AG04449 (cell line): ENCODE measurements around the gene MDP1.
"Not testable (repeated sequence)": the region's sequence is repeated elsewhere in the genome, so short reads cannot be mapped to it uniquely, and the experiment has no call there.

ENCODE experiments used
- CTCF ChIA-PET: fragments of 350-600 bp; formaldehyde crosslinking; extraction: SDS; loops from one replicate; lab custom pipeline; 2021; ENCODE audit warnings: antibody characterized with exemption; lab: Yijun Ruan, JAX
- POLR2A ChIA-PET: fragments of 400-600, 350-600 bp; formaldehyde crosslinking; extraction: SDS; loops from one replicate; lab custom pipeline; 2020; ENCODE audit warnings: antibody characterized with exemption, inconsistent platforms; lab: Yijun Ruan, JAX
- DNase-seq: peaks from one replicate; pipeline ENCODE4 v3.0.0-alpha.2; 2010; ENCODE audit warnings: low read depth, low spot score
- H3K4me3 ChIP-seq: 2 replicates; pipeline ENCODE4 v1.5.1; 2011; ENCODE audit warnings: low read depth, mild to moderate bottlenecking, control low read depth, low read length
- CTCF ChIP-seq: IDR thresholded peaks from one replicate; pipeline ENCODE4 v1.5.1; 2011; ENCODE audit warnings: mild to moderate bottlenecking, moderate library complexity, low read length, control low read depth, inconsistent platforms; ENCODE audit not compliant: insufficient read depth; ENCODE audit errors: missing control alignments

MDP1 gene

GRCh38 chr14:24207104-24207551 lies 8.7 kb downstream of the MDP1 start:
- DNase-seq, result no peak
- no peak overlapping the region for H3K4me3 ChIP-seq
- POLR2A ChIA-PET, result interaction anchor here (0.7 to 1.3 kb wide), 2 partner anchors 8 to 43 kb away, joined by 3 read pairs; partner anchors contain the start of gene MDP1
- no peak for TF ChIP-seq CTCF
- CTCF ChIA-PET, result interaction anchor here (1.1 to 2.1 kb wide), 4 partner anchors 11 to 90 kb away, joined by 3 to 10 read pairs (median 5); partner anchors contain the start of genes EMC9, TINF2 and TM9SF1

GRCh38 chr14:24206260-24207103 lies 9.4 kb downstream of the MDP1 start:
- CTCF ChIA-PET, result interaction anchor here (1.1 to 2.1 kb wide), 6 partner anchors 11 to 101 kb away, joined by 3 to 10 read pairs (median 5); partner anchors contain the start of genes CIDEB, EMC9, IRF9 and TINF2
- no peak for TF ChIP-seq CTCF
- POLR2A ChIA-PET, result interaction anchor here (1.0 to 1.3 kb wide), 2 partner anchors 9 to 11 kb away, joined by 3 read pairs; partner anchors contain the start of genes MDP1 and TM9SF1
- no peak overlapping the region for H3K4me3 ChIP-seq
- DNase-seq, result no peak

GRCh38 chr14:24204163-24205146 lies 11.4 kb downstream of the MDP1 start:
- ChIA-PET CTCF (no interaction called here), POLR2A (interaction anchor here (0.5 kb wide), 1 partner anchor 96 kb away, joined by 3 read pairs; no protein-coding TSS in a partner anchor)
- no peak overlapping the region for H3K4me3 ChIP-seq
- DNase-seq, result no peak
- TF ChIP-seq CTCF, result no peak

GRCh38 chr14:24203249-24203886 lies 12.5 kb downstream of the MDP1 start:
- not testable (repeated sequence) for DNase-seq, H3K4me3 ChIP-seq
- ChIA-PET POLR2A (interaction anchor here (1.4 kb wide), 1 partner anchor 8 kb away, joined by 4 read pairs; the partner anchor contains the start of gene TM9SF1), CTCF (interaction anchor here (1.4 kb wide), 1 partner anchor 94 kb away, joined by 6 read pairs; no protein-coding TSS in a partner anchor)

GRCh38 chr14:24202538-24202937 lies 13.3 kb downstream of the MDP1 start:
- ChIA-PET POLR2A (interaction anchor here (1.4 kb wide), 1 partner anchor 8 kb away, joined by 4 read pairs; the partner anchor contains the start of gene TM9SF1), CTCF (interaction anchor here (1.4 kb wide), 1 partner anchor 95 kb away, joined by 6 read pairs; no protein-coding TSS in a partner anchor)
- DNase-seq, H3K4me3 ChIP-seq: not testable (repeated sequence)

GRCh38 chr14:24198814-24199524 lies 16.9 kb downstream of the MDP1 start:
- ChIA-PET POLR2A (no interaction called here), CTCF (interaction anchor here (1.1 to 1.6 kb wide), 2 partner anchors 38 to 109 kb away, joined by 4 read pairs; partner anchors contain the start of genes CIDEB and IRF9)
- TF ChIP-seq CTCF, result no peak
- no peak overlapping the region for H3K4me3 ChIP-seq
- DNase-seq, result no peak
